Thoracic aorta (tissue), 2 donors: ENCODE measurements around the gene TLX1. TPM values are rescaled to one million over a fixed set of nuclear protein-coding genes. Genes with fewer than 3 reads are reported as not detected.

ENCODE experiments used
- ATAC-seq: fragments of 150-250 bp; one replicate; pipeline ENCODE4 v1.8.0; 2017; ENCODE audit warnings: low read depth; ENCODE audit not compliant: insufficient number of reproducible peaks, low FRiP score
- DNase-seq: peaks from one replicate; pipeline ENCODE4 v3.0.0-alpha.2; 2020; ENCODE audit warnings: low spot score
- H3K27ac ChIP-seq, 2 donors: fragments of 200-600 bp; sonication (generic); 1 replicate in 1 of 2; 2 replicates in 1 of 2; pipeline ENCODE4 v1.5.1; 2016; ENCODE audit warnings: mild to moderate bottlenecking in 2 of 2, moderate library complexity in 2 of 2
- H3K27me3 ChIP-seq: fragments of 200-600 bp; sonication (generic); replicated peaks from 2 replicates; pipeline ENCODE4 v1.6.0; 2016; ENCODE audit warnings: mild to moderate bottlenecking; ENCODE audit not compliant: insufficient read depth
- H3K36me3 ChIP-seq: fragments of 200-600 bp; sonication (generic); one replicate; pipeline ENCODE4 v1.5.1; 2016
- H3K4me1 ChIP-seq, 2 donors: fragments of 200-600 bp; sonication (generic); 1 replicate in 1 of 2; 2 replicates in 1 of 2; pipeline versions ENCODE4 v1.5.1 to v1.6.0; 2016; ENCODE audit warnings: low read depth in 2 of 2, mild to moderate bottlenecking in 1 of 2; ENCODE audit not compliant: control insufficient read depth in 1 of 2
- H3K4me3 ChIP-seq: fragments of 200-600 bp; sonication (generic); 2 replicates; pipeline ENCODE4 v1.5.1; 2016; ENCODE audit warnings: mild to moderate bottlenecking
- H3K9me3 ChIP-seq: fragments of 200-600 bp; sonication (generic); 2 replicates; pipeline ENCODE4 v1.5.1; 2016
- total RNA-seq, 2 donors: library from RNA; depleted of rRNA; stranded (reverse); fragments of >200 nt; gene quantifications; one replicate each; pipeline versions ENCODE4 v1.1.0 to v1.2.3, GENCODE V29; 2016
- TF ChIP-seq, protein P1 (sequence below): fragments of 200-600 bp; sonication (generic); IDR thresholded peaks from one replicate; pipeline ENCODE4 v1.5.1; 2019; ENCODE audit warnings: antibody characterized with exemption

Gene TLX1
- total RNA-seq, 2 donors from 2014 or later: not detected

DNA sequence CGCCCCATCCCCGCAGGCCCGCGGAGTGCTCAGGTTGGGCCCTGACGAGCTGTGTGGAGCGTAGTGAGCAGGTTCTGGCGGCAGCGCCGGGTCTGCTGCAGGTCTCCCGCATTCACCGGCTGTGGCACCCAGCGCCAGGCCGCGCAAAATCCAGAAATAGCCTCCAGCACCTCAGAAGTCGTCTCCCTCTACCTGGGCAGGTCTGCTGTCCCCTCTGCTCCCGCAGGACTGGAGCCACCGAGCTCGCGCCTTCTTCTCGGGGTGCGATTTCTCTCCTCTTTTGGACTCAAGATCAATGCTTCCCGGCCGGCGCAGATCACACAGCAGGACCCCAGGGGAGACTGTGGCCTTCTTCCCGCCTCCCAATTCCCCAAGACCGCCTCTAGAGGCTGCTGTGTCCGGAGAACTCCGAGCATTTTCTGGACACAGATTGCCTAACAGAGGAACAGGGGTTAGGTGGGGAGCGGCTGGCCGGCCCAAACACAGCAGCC lies 8.4 kb downstream of the TLX1 start:
- Histone ChIP-seq H3K36me3 (no peaks in the 10 kb centered on the region), H3K4me3 (no peak overlapping the region), H3K27me3 (peaks cover 34% of the 10 kb centered on the region), H3K4me1 (peaks cover 9 to 18% of the 10 kb centered on the region in 2 donors), H3K9me3 (no peaks in the 10 kb centered on the region), H3K27ac (no peak overlapping the region)
- TF ChIP-seq, protein P1, sequence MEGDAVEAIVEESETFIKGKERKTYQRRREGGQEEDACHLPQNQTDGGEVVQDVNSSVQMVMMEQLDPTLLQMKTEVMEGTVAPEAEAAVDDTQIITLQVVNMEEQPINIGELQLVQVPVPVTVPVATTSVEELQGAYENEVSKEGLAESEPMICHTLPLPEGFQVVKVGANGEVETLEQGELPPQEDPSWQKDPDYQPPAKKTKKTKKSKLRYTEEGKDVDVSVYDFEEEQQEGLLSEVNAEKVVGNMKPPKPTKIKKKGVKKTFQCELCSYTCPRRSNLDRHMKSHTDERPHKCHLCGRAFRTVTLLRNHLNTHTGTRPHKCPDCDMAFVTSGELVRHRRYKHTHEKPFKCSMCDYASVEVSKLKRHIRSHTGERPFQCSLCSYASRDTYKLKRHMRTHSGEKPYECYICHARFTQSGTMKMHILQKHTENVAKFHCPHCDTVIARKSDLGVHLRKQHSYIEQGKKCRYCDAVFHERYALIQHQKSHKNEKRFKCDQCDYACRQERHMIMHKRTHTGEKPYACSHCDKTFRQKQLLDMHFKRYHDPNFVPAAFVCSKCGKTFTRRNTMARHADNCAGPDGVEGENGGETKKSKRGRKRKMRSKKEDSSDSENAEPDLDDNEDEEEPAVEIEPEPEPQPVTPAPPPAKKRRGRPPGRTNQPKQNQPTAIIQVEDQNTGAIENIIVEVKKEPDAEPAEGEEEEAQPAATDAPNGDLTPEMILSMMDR: peak; percentile 7
- no peak for DNase-seq
- ATAC-seq: no peak

DNA sequence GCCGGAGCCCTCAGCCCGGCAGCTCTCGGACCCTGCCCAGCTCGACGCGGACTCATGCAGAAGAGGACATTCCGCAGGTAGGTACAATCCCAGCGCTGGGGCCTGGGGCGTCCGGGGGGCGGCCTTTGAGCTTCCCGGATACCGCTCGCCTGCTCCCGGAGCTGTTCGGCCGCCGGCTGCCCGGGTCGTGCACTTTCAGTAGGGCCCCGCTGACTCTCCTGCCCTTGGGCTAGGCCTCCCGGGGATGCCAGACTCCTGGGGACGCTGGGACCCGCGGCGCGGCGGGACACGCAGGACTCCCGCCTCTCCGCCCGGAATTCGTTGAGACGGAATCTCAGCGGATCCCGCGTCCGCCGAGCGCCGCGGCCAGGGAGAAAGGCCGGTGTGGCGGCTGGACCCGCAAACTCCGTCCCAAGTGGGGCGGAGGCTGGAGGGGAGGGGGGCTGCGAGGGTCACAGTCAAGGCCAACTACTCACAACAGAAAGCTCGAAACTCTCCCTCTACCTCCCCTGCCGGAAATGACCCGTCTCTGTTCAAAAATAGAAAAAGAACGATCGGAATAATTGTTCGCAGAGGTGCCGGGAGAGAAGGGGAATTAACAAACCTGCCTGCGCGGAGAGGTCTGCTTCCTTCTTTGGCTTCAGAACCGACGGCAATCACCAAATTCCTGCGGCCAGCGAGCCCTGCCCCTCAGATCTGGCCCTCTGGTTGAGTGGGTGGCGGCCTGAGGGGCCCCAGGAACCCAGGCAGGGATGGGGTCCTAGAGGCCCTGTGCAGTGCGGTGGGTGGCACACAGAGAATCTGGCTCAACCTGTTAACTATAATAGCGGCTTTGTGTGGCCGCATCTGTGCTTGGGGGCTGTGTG lies 9.2 kb downstream of the TLX1 start:
- H3K9me3 ChIP-seq: no peaks in the 10 kb centered on the region
- H3K27ac ChIP-seq: peak overlapping the region in 1 of 2 donors; percentile 18
- H3K36me3 ChIP-seq: no peaks in the 10 kb centered on the region
- ATAC-seq (no peak), DNase-seq (no peak)
- TF ChIP-seq, protein P1: no peak
- H3K4me1 ChIP-seq: peaks cover 3 to 15% of the 10 kb centered on the region in 2 donors
- peaks cover 27% of the 10 kb centered on the region for H3K27me3 ChIP-seq
- peak overlapping the region; percentile 24 for H3K4me3 ChIP-seq

DNA sequence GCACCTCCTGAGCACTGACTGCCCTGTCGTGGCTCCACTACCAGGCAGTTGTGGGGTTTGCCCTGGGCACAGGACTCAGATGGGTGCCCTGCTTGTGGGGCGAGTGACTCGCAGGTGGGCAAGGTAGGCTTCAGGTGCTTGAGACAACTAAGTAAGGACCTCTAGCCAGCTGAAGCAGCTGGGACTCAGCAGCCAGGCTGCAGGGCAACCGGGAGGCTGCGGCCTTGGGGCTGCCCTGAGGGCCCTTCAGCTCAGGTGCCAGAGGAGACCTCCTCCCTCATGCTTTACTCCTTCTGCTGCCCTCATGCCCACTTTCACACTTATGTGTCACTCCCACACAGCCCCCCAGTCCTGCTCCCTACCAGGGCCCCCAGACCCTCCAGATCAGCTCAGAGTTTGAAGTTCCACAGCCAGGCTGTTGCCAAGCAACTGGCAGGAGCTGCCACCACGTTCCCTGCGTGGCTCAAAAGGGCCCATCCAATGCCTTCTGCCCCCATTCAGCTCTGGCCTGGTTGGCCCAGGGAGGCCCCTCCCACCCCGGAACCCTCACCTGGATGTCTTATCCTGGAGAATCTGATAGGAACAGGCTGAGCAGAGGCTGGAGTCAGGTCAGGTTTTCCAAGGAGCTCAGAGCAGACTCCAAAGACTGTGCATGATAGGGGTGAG lies 10.0 kb downstream of the TLX1 start:
- H3K36me3 ChIP-seq: no peaks in the 10 kb centered on the region
- DNase-seq: no peak
- H3K27me3 ChIP-seq: peaks cover 26% of the 10 kb centered on the region

DNA sequence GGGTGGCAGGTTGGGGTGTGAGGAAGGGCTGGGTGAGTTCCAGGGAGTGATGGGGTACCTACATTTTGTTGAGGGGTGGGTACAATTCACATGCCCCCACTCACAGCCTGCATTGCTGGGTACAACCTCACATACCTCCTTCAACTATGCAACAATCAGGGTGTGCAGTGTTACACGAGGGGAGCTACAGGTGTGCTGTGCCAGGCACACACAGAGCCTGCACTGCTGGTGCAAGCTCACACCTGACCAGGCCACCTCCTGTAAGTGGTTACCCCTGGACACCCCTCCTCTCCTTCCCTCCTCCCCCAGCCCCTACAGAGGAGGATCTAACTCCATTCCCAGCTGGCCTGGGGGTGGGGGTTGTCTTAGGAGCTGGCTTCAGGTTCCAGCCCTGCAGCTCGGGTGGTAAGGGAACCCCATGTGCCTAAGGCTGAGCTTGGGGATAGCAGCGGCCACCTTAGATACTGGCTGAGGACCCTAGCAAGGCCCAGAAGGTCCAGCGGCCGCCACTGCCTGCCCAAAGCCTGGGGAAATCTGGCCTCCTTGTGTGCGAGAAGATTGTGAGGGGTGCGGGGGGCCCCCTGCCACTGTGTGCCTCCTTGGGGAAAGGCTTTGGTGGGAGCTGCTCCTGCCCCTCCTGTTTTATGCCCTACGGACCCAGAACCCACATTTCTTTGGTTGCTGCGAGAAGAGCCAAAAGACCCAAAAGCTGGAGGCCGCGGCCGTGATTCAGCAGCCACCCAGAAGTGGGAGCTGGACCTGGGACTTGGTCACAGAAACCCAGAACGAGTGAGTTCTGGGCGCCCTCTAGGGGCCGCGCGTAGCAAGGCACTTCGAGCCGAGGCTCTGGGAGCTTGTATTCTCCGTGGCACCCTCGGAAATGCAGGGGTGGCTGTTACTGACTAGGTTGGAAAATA lies 10.8 kb downstream of the TLX1 start:
- TF ChIP-seq, protein P1: peak; percentile 91
- Histone ChIP-seq H3K27me3 (peaks cover 33% of the 10 kb centered on the region), H3K9me3 (no peaks in the 10 kb centered on the region), H3K4me3 (no peak overlapping the region), H3K27ac (no peak overlapping the region), H3K36me3 (no peaks in the 10 kb centered on the region), H3K4me1 (peaks cover 7 to 19% of the 10 kb centered on the region in 2 donors)
- peak; percentile 63 for ATAC-seq
- DNase-seq: peak; percentile 30

More for the DNA sequence above, 10.0 kb downstream of the TLX1 start:
- ATAC-seq: no peak
- H3K4me1 ChIP-seq: peaks cover 3 to 18% of the 10 kb centered on the region in 2 donors
- H3K9me3 ChIP-seq: no peaks in the 10 kb centered on the region
- no peak overlapping the region for H3K4me3 ChIP-seq
- TF ChIP-seq, protein P1: no peak
- H3K27ac ChIP-seq: peak overlapping the region in 1 of 2 donors; percentile 18
